HL-60 (cell line): Measurements from ENCODE around the gene GM2A.

Experiments used
- DNase-seq, 2 experiments: peaks; one replicate each; pipeline ENCODE4 v3.0.0-alpha.2; 2010 to 2020; ENCODE audit warnings: low read depth in 1 of 2, low spot score in 1 of 2
- H3K27ac ChIP-seq: fragments of 250-450 bp; sonication (Bioruptor Pico); replicated peaks from 2 replicates; pipeline ENCODE4 v1.5.1; 2020; ENCODE audit warnings: mild to moderate bottlenecking, moderate library complexity
- H3K27me3 ChIP-seq: fragments of 250-450 bp; sonication (Bioruptor Pico); 2 replicates; pipeline ENCODE4 v1.5.1; 2021; ENCODE audit warnings: mild to moderate bottlenecking, moderate library complexity; ENCODE audit not compliant: insufficient read depth, poor library complexity, severe bottlenecking
- H3K4me3 ChIP-seq: replicated peaks from 2 replicates; pipeline ENCODE4 v1.5.1; 2011; ENCODE audit warnings: mild to moderate bottlenecking, control low read depth, low read length; ENCODE audit not compliant: insufficient read depth
- CTCF ChIP-seq: IDR thresholded peaks from one replicate; pipeline ENCODE4 v1.5.1; 2011; ENCODE audit warnings: low read length, control low read depth, inconsistent platforms; ENCODE audit not compliant: insufficient read depth
- SPI1 ChIP-seq: IDR thresholded peaks from 2 replicates; pipeline ENCODE4 v1.6.1; 2012; ENCODE audit warnings: low read depth, mild to moderate bottlenecking, borderline replicate concordance
- TF ChIP-seq, protein P1 (sequence below): IDR thresholded peaks from 2 replicates; pipeline ENCODE4 v1.6.1; 2012; ENCODE audit warnings: low read depth; ENCODE audit not compliant: insufficient replicate concordance

The GM2A gene

DNA sequence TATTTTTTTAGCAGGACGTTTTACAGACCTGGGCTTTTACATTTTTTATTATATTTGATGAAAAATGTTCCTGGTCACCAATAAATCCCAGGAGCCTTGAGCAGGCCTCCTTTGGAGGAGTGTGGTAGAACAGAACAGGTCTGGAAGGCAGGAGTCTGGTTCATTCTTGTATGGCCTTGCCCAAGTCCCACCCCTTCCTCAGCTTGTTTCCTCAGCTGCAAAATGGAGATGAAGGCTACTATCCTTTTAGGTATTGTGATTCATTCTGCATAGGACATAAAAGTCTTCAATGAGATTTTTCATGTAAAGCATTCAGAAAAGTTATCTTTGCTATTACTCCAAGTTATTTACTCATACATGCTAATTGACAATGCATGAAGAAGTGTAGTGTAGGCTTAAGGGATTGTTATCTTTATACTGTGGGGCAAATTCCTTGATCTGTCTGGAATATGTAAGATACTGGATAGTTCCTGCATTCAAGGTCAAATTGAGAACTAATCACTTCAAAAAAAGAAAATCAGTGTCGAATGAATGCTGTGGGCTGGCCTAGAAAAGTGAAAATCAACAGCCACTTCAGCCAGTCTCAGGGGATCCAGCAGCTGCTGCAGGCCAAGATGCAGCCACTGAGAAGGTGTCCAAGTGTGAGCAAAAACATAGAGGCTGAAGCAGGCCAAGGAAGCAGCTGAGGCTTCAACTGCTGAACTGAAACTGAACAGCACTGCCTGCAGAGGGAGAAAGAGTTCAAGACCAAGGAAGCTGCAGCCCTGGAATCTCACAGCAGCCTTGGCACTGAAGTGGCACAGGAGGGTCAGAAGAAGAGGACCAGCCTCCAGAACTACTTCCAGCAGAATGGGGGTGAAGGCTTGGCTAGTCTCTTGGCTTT lies 66.1 kb downstream of the GM2A start:
- H3K27me3 ChIP-seq = no peaks in the 10 kb centered on the region
- no peak overlapping the region for H3K4me3 ChIP-seq
- H3K27ac ChIP-seq = no peak overlapping the region
- TF ChIP-seq, protein P1, sequence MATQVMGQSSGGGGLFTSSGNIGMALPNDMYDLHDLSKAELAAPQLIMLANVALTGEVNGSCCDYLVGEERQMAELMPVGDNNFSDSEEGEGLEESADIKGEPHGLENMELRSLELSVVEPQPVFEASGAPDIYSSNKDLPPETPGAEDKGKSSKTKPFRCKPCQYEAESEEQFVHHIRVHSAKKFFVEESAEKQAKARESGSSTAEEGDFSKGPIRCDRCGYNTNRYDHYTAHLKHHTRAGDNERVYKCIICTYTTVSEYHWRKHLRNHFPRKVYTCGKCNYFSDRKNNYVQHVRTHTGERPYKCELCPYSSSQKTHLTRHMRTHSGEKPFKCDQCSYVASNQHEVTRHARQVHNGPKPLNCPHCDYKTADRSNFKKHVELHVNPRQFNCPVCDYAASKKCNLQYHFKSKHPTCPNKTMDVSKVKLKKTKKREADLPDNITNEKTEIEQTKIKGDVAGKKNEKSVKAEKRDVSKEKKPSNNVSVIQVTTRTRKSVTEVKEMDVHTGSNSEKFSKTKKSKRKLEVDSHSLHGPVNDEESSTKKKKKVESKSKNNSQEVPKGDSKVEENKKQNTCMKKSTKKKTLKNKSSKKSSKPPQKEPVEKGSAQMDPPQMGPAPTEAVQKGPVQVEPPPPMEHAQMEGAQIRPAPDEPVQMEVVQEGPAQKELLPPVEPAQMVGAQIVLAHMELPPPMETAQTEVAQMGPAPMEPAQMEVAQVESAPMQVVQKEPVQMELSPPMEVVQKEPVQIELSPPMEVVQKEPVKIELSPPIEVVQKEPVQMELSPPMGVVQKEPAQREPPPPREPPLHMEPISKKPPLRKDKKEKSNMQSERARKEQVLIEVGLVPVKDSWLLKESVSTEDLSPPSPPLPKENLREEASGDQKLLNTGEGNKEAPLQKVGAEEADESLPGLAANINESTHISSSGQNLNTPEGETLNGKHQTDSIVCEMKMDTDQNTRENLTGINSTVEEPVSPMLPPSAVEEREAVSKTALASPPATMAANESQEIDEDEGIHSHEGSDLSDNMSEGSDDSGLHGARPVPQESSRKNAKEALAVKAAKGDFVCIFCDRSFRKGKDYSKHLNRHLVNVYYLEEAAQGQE = no peak
- TF ChIP-seq SPI1 (no peak), CTCF (peak; percentile 10)
- DNase-seq = peak in 1 of 2 experiments; percentile 21
